KOPT-K1 (cell line): Measurements from ENCODE around the gene BACH2.

Experiments used
- H3K27ac ChIP-seq: fragments of 200-600 bp; sonication (generic); 2 replicates; pipeline ENCODE4 v1.5.1; 2016; ENCODE audit warnings: antibody characterized with exemption, mild to moderate bottlenecking, low read depth, low read length; ENCODE audit not compliant: poor library complexity, severe bottlenecking
- H3K36me3 ChIP-seq: fragments of 200-600 bp; sonication (generic); 2 replicates; pipeline ENCODE4 v1.5.1; 2017; ENCODE audit warnings: antibody characterized with exemption, mild to moderate bottlenecking, low read length, moderate library complexity; ENCODE audit not compliant: insufficient read depth
- H3K9me3 ChIP-seq: fragments of 200-600 bp; sonication (generic); 2 replicates; pipeline ENCODE4 v1.5.1; 2017; ENCODE audit warnings: antibody characterized with exemption, low read length, mild to moderate bottlenecking; ENCODE audit not compliant: insufficient read depth, poor library complexity, severe bottlenecking

Gene BACH2

GRCh38 chr6:89944181-89944755 lies 352.4 kb downstream of the BACH2 start:
- Histone ChIP-seq H3K9me3 (peaks cover 5% of the 10 kb centered on the region), H3K27ac (no peak overlapping the region), H3K36me3 (no peaks in the 10 kb centered on the region)

GRCh38 chr6:89942601-89943000 lies 354.0 kb downstream of the BACH2 start:
- H3K36me3 ChIP-seq: no peaks in the 10 kb centered on the region
- peaks cover 5% of the 10 kb centered on the region for H3K9me3 ChIP-seq
- no peak overlapping the region for H3K27ac ChIP-seq

GRCh38 chr6:89941763-89942497 lies 354.7 kb downstream of the BACH2 start:
- H3K36me3 ChIP-seq: no peaks in the 10 kb centered on the region

GRCh38 chr6:89941031-89941762 lies 355.4 kb downstream of the BACH2 start:
- H3K36me3 ChIP-seq: no peaks in the 10 kb centered on the region
- peaks cover 5% of the 10 kb centered on the region for H3K9me3 ChIP-seq
- no peak overlapping the region for H3K27ac ChIP-seq

More at GRCh38 chr6:89941763-89942497, 354.7 kb downstream of the BACH2 start:
- Histone ChIP-seq H3K9me3 (peaks cover 5% of the 10 kb centered on the region), H3K27ac (no peak overlapping the region)

- Histone ChIP-seq H3K27ac (no peak overlapping the region), H3K36me3 (no peaks in the 10 kb centered on the region), H3K9me3 (peaks cover 5% of the 10 kb centered on the region)
Measured at GRCh38 chr6:89940225-89941027, 356.2 kb downstream of the BACH2 start.

- H3K36me3 ChIP-seq: no peaks in the 10 kb centered on the region
- H3K27ac ChIP-seq: no peak overlapping the region
Measured at GRCh38 chr6:89939144-89939543, 357.5 kb downstream of the BACH2 start.

GRCh38 chr6:89938014-89938413 lies 358.6 kb downstream of the BACH2 start:
- Histone ChIP-seq H3K36me3 (no peaks in the 10 kb centered on the region), H3K9me3 (no peaks in the 10 kb centered on the region), H3K27ac (no peak overlapping the region)

More at GRCh38 chr6:89939144-89939543, 357.5 kb downstream of the BACH2 start:
- no peaks in the 10 kb centered on the region for H3K9me3 ChIP-seq

- peaks cover 9% of the 10 kb centered on the region; the same call in 1 of the 2 replicates for H3K36me3 ChIP-seq
- H3K27ac ChIP-seq: no peak overlapping the region
- H3K9me3 ChIP-seq: no peaks in the 10 kb centered on the region
Measured at GRCh38 chr6:89936177-89936576, 360.5 kb downstream of the BACH2 start.

GRCh38 chr6:89934685-89935366 lies 361.8 kb downstream of the BACH2 start:
- Histone ChIP-seq H3K36me3 (peaks cover 9% of the 10 kb centered on the region; the same call in 1 of the 2 replicates), H3K27ac (no peak overlapping the region), H3K9me3 (no peaks in the 10 kb centered on the region)

GRCh38 chr6:89932245-89932802 lies 364.3 kb downstream of the BACH2 start:
- H3K9me3 ChIP-seq: no peaks in the 10 kb centered on the region
- no peak overlapping the region for H3K27ac ChIP-seq
- peaks cover 9% of the 10 kb centered on the region; the same call in 1 of the 2 replicates for H3K36me3 ChIP-seq

- no peaks in the 10 kb centered on the region for H3K9me3 ChIP-seq
- H3K27ac ChIP-seq: no peak overlapping the region
- H3K36me3 ChIP-seq: peaks cover 9% of the 10 kb centered on the region; the same call in 1 of the 2 replicates
Measured at GRCh38 chr6:89930789-89931188, 365.9 kb downstream of the BACH2 start.

- H3K36me3 ChIP-seq: peaks cover 9% of the 10 kb centered on the region; the same call in 1 of the 2 replicates
- no peaks in the 10 kb centered on the region for H3K9me3 ChIP-seq
- H3K27ac ChIP-seq: no peak overlapping the region
Measured at GRCh38 chr6:89928604-89929003, 368.0 kb downstream of the BACH2 start.

GRCh38 chr6:89927791-89928550 lies 368.7 kb downstream of the BACH2 start:
- Histone ChIP-seq H3K36me3 (peaks cover 9% of the 10 kb centered on the region; the same call in 1 of the 2 replicates), H3K9me3 (no peaks in the 10 kb centered on the region), H3K27ac (no peak overlapping the region)
